ENCODE results near the gene SLC1A1. TPM values are rescaled to one million over a fixed set of nuclear protein-coding genes. Genes with fewer than 3 reads are reported as not detected.
"Not testable (repeated sequence)": the region's sequence is repeated elsewhere in the genome, so short reads cannot be mapped to it uniquely, and the experiment has no call there.

SLC1A1 gene
- total RNA-seq, 1 experiment from 2014 or later: 6.0 TPM

GRCh38 chr9:4541856-4542255, 51.6 kb downstream of the SLC1A1 start:
- DNase-seq (ENCODE audit: low read depth): no peak

GRCh38 chr9:4544714-4545113, 54.4 kb downstream of the SLC1A1 start:
- not testable (repeated sequence) for DNase-seq (ENCODE audit: low read depth)

GRCh38 chr9:4547016-4547415, 56.7 kb downstream of the SLC1A1 start:
- no peak for DNase-seq (ENCODE audit: low read depth)

- DNase-seq (ENCODE audit: low read depth): peak; percentile 7
Observed at GRCh38 chr9:4548811-4549725, 58.8 kb downstream of the SLC1A1 start.

GRCh38 chr9:4549751-4550295, 59.6 kb downstream of the SLC1A1 start:
- no peak for DNase-seq (ENCODE audit: low read depth)

GRCh38 chr9:4550777-4551484, 60.7 kb downstream of the SLC1A1 start:
- no peak for DNase-seq (ENCODE audit: low read depth)

GRCh38 chr9:4553951-4554381, 63.7 kb downstream of the SLC1A1 start:
- DNase-seq (ENCODE audit: low read depth): peak; percentile 6

- peak; percentile 24 for DNase-seq (ENCODE audit: low read depth)
Observed at GRCh38 chr9:4555236-4555635, 65.0 kb downstream of the SLC1A1 start.

- DNase-seq (ENCODE audit: low read depth): no peak
Observed at GRCh38 chr9:4558371-4558998, 68.2 kb downstream of the SLC1A1 start.

- DNase-seq (ENCODE audit: low read depth): no peak
Observed at GRCh38 chr9:4559261-4560182, 69.3 kb downstream of the SLC1A1 start.

- DNase-seq (ENCODE audit: low read depth): no peak
Observed at GRCh38 chr9:4563105-4563504, 72.8 kb downstream of the SLC1A1 start.

GRCh38 chr9:4566806-4567205, 76.5 kb downstream of the SLC1A1 start:
- peak; percentile 1 for DNase-seq (ENCODE audit: low read depth)

GRCh38 chr9:4567601-4568000, 77.3 kb downstream of the SLC1A1 start:
- DNase-seq (ENCODE audit: low read depth): no peak

- no peak for DNase-seq (ENCODE audit: low read depth)
Observed at GRCh38 chr9:4569101-4569500, 78.8 kb downstream of the SLC1A1 start.

- no peak for DNase-seq (ENCODE audit: low read depth)
Observed at GRCh38 chr9:4572184-4572826, 82.0 kb downstream of the SLC1A1 start.

GRCh38 chr9:4573176-4573575, 82.9 kb downstream of the SLC1A1 start:
- no peak for DNase-seq (ENCODE audit: low read depth)

GRCh38 chr9:4573634-4574389, 83.5 kb downstream of the SLC1A1 start:
- DNase-seq (ENCODE audit: low read depth): no peak

GRCh38 chr9:4574657-4575243, 84.5 kb downstream of the SLC1A1 start:
- no peak for DNase-seq (ENCODE audit: low read depth)

- no peak for DNase-seq (ENCODE audit: low read depth)
Observed at GRCh38 chr9:4575997-4576396, 85.7 kb downstream of the SLC1A1 start.

Data from RPMI7951 (cell line).